HG02938 (cell line): ENCODE results near the gene STAB1.

Source experiments
- ATAC-seq: cut with Tn5 transposase; IDR thresholded peaks from one replicate; pipeline ENCODE4 v1.9.1; 2021; ENCODE audit warnings: mild to moderate bottlenecking, moderate library complexity; ENCODE audit not compliant: unreplicated experiment

The STAB1 gene

GRCh38 chr3:52532838-52533622 is 37.9 kb downstream of the STAB1 start:
- ATAC-seq: no peak

GRCh38 chr3:52533623-52534280 is 38.6 kb downstream of the STAB1 start, which contains the start of gene NT5DC2:
Gene NT5DC2, minus strand, starts transcription at chr3:52533857. Its CDS starts 120 bp downstream, at chr3:52533737.
- ATAC-seq: no peak

- ATAC-seq: no peak
These were observed 39.4 kb downstream of the STAB1 start for GRCh38 chr3:52534281-52535183.

- ATAC-seq: no peak
These were observed 40.4 kb downstream of the STAB1 start for GRCh38 chr3:52535411-52536111.

GRCh38 chr3:52536112-52536368 is 40.9 kb downstream of the STAB1 start:
- no peak for ATAC-seq

GRCh38 chr3:52536369-52537164 is 41.4 kb downstream of the STAB1 start, which contains the start of gene UQCC5:
Gene UQCC5, plus strand, starts transcription at chr3:52536605. Its CDS starts 151 bp downstream, at chr3:52536756.
- peak; percentile 79 for ATAC-seq

- no peak for ATAC-seq
These were observed 42.1 kb downstream of the STAB1 start for GRCh38 chr3:52537165-52537620.

- no peak for ATAC-seq
These were observed 42.7 kb downstream of the STAB1 start for GRCh38 chr3:52537726-52538421.

GRCh38 chr3:52539010-52539653 is 44.0 kb downstream of the STAB1 start:
- ATAC-seq: no peak

- ATAC-seq: no peak
These were observed 45.9 kb downstream of the STAB1 start for GRCh38 chr3:52541050-52541449.

- no peak for ATAC-seq
These were observed 49.8 kb downstream of the STAB1 start for GRCh38 chr3:52544937-52545336.

- ATAC-seq: no peak
These were observed 51.2 kb downstream of the STAB1 start for GRCh38 chr3:52546111-52546901.

GRCh38 chr3:52547143-52547542 is 52.0 kb downstream of the STAB1 start:
- ATAC-seq: no peak

GRCh38 chr3:52551118-52551517 is 56.0 kb downstream of the STAB1 start:
- ATAC-seq: no peak

- no peak for ATAC-seq
These were observed 57.0 kb downstream of the STAB1 start for GRCh38 chr3:52552089-52552488.

- no peak for ATAC-seq
These were observed 59.1 kb downstream of the STAB1 start for GRCh38 chr3:52554026-52554755.

GRCh38 chr3:52555056-52555455 is 59.9 kb downstream of the STAB1 start:
- no peak for ATAC-seq
